Panc1 (cell line): ENCODE data around the gene EMC1. TPM values are rescaled to one million over a fixed set of nuclear protein-coding genes. Genes with fewer than 3 reads are reported as not detected.

ENCODE experiments used
- ATAC-seq: fragments of 200-7000 bp; cut with Tn5 transposase; 2 replicates; pipeline ENCODE4 v1.9.1; 2020; ENCODE audit warnings: mild to moderate bottlenecking, moderate library complexity
- BruUV-seq: library from RNA; stranded (reverse); fragments of 400-500 nt; replicated peaks from 2 replicates; lab custom pipeline; 2021; lab: Mats Ljungman, UMichigan
- CTCF ChIA-PET: fragments of 300-600 bp; sonication (Branson Sonifier 250); formaldehyde crosslinking; loops from one replicate; lab custom pipeline; 2022; ENCODE audit warnings: antibody characterized with exemption; lab: Charles Lee
- POLR2A ChIA-PET: fragments of 300-600 bp; sonication (Branson Sonifier 250); formaldehyde crosslinking; loops from one replicate; lab custom pipeline; 2022; ENCODE audit warnings: antibody characterized with exemption; lab: Charles Lee
- DNase-seq: peaks from one replicate; pipeline ENCODE4 v3.0.0-alpha.2; 2010; ENCODE audit warnings: low read depth, low spot score
- H3K27ac ChIP-seq: 2 replicates; pipeline ENCODE4 v1.5.1; 2011; ENCODE audit warnings: mild to moderate bottlenecking, low read length, inconsistent platforms
- H3K27me3 ChIP-seq: fragments of 200-500 bp; sonication (Bioruptor generic); 2 replicates; pipeline ENCODE4 v1.6.0; 2014; ENCODE audit warnings: low read length, inconsistent platforms; ENCODE audit not compliant: control insufficient read depth, insufficient read depth
- H3K36me3 ChIP-seq: fragments of 200-500 bp; sonication (Bioruptor generic); 2 replicates; pipeline ENCODE4 v1.5.1; 2014; ENCODE audit warnings: inconsistent platforms, mild to moderate bottlenecking, low read length, moderate library complexity; ENCODE audit not compliant: control insufficient read depth, insufficient read depth
- H3K4me1 ChIP-seq: 2 replicates; pipeline ENCODE4 v1.5.1; 2011; ENCODE audit warnings: inconsistent platforms, mild to moderate bottlenecking, low read length, moderate library complexity; ENCODE audit not compliant: control insufficient read depth, insufficient read depth
- H3K4me3 ChIP-seq, 2 experiments: 2 replicates each; pipeline ENCODE4 v1.5.1; 2011 to 2012; ENCODE audit warnings: low read depth in 2 of 2, low read length in 2 of 2, mild to moderate bottlenecking in 2 of 2, inconsistent platforms in 1 of 2, moderate library complexity in 1 of 2
- H3K9me3 ChIP-seq: fragments of 200-500 bp; sonication (Bioruptor generic); 2 replicates; pipeline ENCODE4 v1.5.1; 2014; ENCODE audit warnings: low read depth, mild to moderate bottlenecking, inconsistent platforms, low read length, moderate library complexity; ENCODE audit not compliant: control insufficient read depth, insufficient read depth
- POLR2AphosphoS5 ChIP-seq: IDR thresholded peaks from 2 replicates; pipeline ENCODE4 v1.6.1; 2012; ENCODE audit warnings: mild to moderate bottlenecking, low read depth, low read length, moderate library complexity
- SIN3A ChIP-seq: IDR thresholded peaks from 2 replicates; pipeline ENCODE4 v1.6.1; 2012; ENCODE audit warnings: low read depth, mild to moderate bottlenecking, low read length, moderate library complexity, borderline replicate concordance; ENCODE audit not compliant: insufficient read depth
- TCF7L2 ChIP-seq: IDR thresholded peaks from 2 replicates; pipeline ENCODE4 v1.6.1; 2011; ENCODE audit warnings: mild to moderate bottlenecking, low read depth, low read length, inconsistent platforms
- in situ Hi-C: cut with HindIII; loops from 2 replicates; pipeline ENCODE4 v1.10.0; 2016; ENCODE audit warnings: low sequenced_read_pairs, low pct_unique_long_range_greater_than_20kb
- intact Hi-C: fragments of 100-400 bp; cut with micrococcal nuclease; formaldehyde crosslinking; loops from one replicate; pipeline ENCODE4 v1.10.0; 2022; ENCODE audit not compliant: unreplicated experiment
- total RNA-seq: library from RNA; stranded (reverse); gene quantifications from one replicate; pipeline ENCODE4 v1.2.1, GENCODE V29; 2021; ENCODE audit not compliant: unreplicated experiment
- TF ChIP-seq, protein P1 (sequence below): fragments of 450-650 bp; IDR thresholded peaks from 2 replicates; pipeline ENCODE4 v1.5.1; 2017; ENCODE audit warnings: mild to moderate bottlenecking
- TF ChIP-seq, protein P2 (sequence below), 2 experiments: IDR thresholded peaks; 2 replicates each; pipeline ENCODE4 v1.6.1; 2011 to 2012; ENCODE audit warnings: low read depth in 2 of 2, control low read depth in 1 of 2, low read length in 1 of 2, mild to moderate bottlenecking in 1 of 2, moderate library complexity in 1 of 2; ENCODE audit not compliant: insufficient read depth in 1 of 2

EMC1 gene
- total RNA-seq, 1 experiment from 2014 or later = 103 TPM

DNA sequence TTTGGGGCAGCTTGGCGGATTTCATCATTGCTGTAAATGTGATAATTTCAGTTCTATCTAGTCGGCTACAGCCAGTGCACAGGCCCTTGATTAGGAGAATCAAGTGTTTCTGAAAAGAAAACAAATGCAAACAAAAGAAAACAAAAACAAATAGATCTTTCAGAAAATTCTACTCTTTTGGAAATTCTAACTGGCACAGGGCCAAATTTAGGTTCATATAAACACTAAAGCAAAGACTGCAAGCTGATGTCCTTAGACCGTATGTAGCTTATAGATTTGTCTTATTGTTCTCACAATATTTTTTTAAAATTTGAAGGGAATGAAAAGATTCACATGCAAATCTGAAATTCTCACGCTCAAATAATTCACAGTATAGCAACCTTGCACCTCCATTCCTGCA, 52.5 kb downstream of the EMC1 start:
- CTCF ChIA-PET = no interaction called here
- no TSS peak for BruUV-seq
- Histone ChIP-seq H3K27ac (no peak overlapping the region), H3K4me1 (peaks cover 3% of the 10 kb centered on the region; the same call in 1 of the 2 replicates), H3K36me3 (peaks cover 30% of the 10 kb centered on the region), H3K27me3 (no peaks in the 10 kb centered on the region), H3K4me3 (no peak overlapping the region), H3K9me3 (no peaks in the 10 kb centered on the region)
- no peak for DNase-seq
- TF ChIP-seq, protein P1, sequence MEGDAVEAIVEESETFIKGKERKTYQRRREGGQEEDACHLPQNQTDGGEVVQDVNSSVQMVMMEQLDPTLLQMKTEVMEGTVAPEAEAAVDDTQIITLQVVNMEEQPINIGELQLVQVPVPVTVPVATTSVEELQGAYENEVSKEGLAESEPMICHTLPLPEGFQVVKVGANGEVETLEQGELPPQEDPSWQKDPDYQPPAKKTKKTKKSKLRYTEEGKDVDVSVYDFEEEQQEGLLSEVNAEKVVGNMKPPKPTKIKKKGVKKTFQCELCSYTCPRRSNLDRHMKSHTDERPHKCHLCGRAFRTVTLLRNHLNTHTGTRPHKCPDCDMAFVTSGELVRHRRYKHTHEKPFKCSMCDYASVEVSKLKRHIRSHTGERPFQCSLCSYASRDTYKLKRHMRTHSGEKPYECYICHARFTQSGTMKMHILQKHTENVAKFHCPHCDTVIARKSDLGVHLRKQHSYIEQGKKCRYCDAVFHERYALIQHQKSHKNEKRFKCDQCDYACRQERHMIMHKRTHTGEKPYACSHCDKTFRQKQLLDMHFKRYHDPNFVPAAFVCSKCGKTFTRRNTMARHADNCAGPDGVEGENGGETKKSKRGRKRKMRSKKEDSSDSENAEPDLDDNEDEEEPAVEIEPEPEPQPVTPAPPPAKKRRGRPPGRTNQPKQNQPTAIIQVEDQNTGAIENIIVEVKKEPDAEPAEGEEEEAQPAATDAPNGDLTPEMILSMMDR = no peak
- TF ChIP-seq POLR2AphosphoS5 (no peak), TCF7L2 (no peak), SIN3A (no peak)
- TF ChIP-seq, protein P2, sequence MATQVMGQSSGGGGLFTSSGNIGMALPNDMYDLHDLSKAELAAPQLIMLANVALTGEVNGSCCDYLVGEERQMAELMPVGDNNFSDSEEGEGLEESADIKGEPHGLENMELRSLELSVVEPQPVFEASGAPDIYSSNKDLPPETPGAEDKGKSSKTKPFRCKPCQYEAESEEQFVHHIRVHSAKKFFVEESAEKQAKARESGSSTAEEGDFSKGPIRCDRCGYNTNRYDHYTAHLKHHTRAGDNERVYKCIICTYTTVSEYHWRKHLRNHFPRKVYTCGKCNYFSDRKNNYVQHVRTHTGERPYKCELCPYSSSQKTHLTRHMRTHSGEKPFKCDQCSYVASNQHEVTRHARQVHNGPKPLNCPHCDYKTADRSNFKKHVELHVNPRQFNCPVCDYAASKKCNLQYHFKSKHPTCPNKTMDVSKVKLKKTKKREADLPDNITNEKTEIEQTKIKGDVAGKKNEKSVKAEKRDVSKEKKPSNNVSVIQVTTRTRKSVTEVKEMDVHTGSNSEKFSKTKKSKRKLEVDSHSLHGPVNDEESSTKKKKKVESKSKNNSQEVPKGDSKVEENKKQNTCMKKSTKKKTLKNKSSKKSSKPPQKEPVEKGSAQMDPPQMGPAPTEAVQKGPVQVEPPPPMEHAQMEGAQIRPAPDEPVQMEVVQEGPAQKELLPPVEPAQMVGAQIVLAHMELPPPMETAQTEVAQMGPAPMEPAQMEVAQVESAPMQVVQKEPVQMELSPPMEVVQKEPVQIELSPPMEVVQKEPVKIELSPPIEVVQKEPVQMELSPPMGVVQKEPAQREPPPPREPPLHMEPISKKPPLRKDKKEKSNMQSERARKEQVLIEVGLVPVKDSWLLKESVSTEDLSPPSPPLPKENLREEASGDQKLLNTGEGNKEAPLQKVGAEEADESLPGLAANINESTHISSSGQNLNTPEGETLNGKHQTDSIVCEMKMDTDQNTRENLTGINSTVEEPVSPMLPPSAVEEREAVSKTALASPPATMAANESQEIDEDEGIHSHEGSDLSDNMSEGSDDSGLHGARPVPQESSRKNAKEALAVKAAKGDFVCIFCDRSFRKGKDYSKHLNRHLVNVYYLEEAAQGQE (IDR thresholded peaks at IDR 0.05; ENCODE audit: insufficient read depth in 1 of 2, low read depth in 2 of 2, low read length in 1 of 2) = no peak
- intact Hi-C loops = no loop called here
- ATAC-seq = no peak
- in situ Hi-C loops = no loop called here
- POLR2A ChIA-PET = no interaction called here

GRCh38 chr1:19197845-19198244, 53.5 kb downstream of the EMC1 start:
- BruUV-seq = no TSS peak
- ATAC-seq (no peak), DNase-seq (no peak)
- intact Hi-C loops = no loop called here
- no peak overlapping the region for H3K27ac ChIP-seq
- no peaks in the 10 kb centered on the region for H3K9me3 ChIP-seq
- H3K4me1 ChIP-seq = no peaks in the 10 kb centered on the region
- peaks cover 35% of the 10 kb centered on the region for H3K36me3 ChIP-seq
- TF ChIP-seq, protein P1 = no peak
- TF ChIP-seq SIN3A (no peak), TCF7L2 (no peak), POLR2AphosphoS5 (no peak)
- TF ChIP-seq, protein P2 (IDR thresholded peaks at IDR 0.05; ENCODE audit: insufficient read depth in 1 of 2, low read depth in 2 of 2, low read length in 1 of 2) = no peak
- no peak overlapping the region for H3K4me3 ChIP-seq
- H3K27me3 ChIP-seq = no peaks in the 10 kb centered on the region
- in situ Hi-C loops = no loop called here
- POLR2A ChIA-PET = no interaction called here
- CTCF ChIA-PET = no interaction called here
